HG03520 (cell line): ENCODE results near the gene OS9.
"Not testable (repeated sequence)": the region's sequence is repeated elsewhere in the genome, so short reads cannot be mapped to it uniquely, and the experiment has no call there.

ENCODE experiments used
- ATAC-seq: cut with Tn5 transposase; IDR thresholded peaks from one replicate; pipeline ENCODE4 v1.9.1; 2021; ENCODE audit warnings: mild to moderate bottlenecking, moderate library complexity; ENCODE audit not compliant: unreplicated experiment

The OS9 gene

GRCh38 chr12:57721846-57722608 lies 28.1 kb downstream of the OS9 start:
- ATAC-seq, result not testable (repeated sequence)

GRCh38 chr12:57722716-57723629 lies 29.0 kb downstream of the OS9 start:
- no peak for ATAC-seq

- no peak for ATAC-seq
Observed at GRCh38 chr12:57723630-57723962, 29.7 kb downstream of the OS9 start.

GRCh38 chr12:57724003-57724935 lies 30.3 kb downstream of the OS9 start:
- no peak for ATAC-seq

GRCh38 chr12:57724936-57725740 lies 31.2 kb downstream of the OS9 start:
- no peak for ATAC-seq

- ATAC-seq, result no peak
Observed at GRCh38 chr12:57725851-57726150, 31.9 kb downstream of the OS9 start.

- no peak for ATAC-seq
Observed at GRCh38 chr12:57726151-57726883, 32.4 kb downstream of the OS9 start.

GRCh38 chr12:57726884-57727757 lies 33.2 kb downstream of the OS9 start:
- no peak for ATAC-seq

GRCh38 chr12:57727758-57728395 lies 33.9 kb downstream of the OS9 start:
- ATAC-seq, result no peak

- ATAC-seq, result no peak
Observed at GRCh38 chr12:57729321-57729844, 35.5 kb downstream of the OS9 start.

- ATAC-seq, result no peak
Observed at GRCh38 chr12:57730336-57731067, 36.6 kb downstream of the OS9 start.

GRCh38 chr12:57731411-57732080 lies 37.6 kb downstream of the OS9 start:
- no peak for ATAC-seq

GRCh38 chr12:57732270-57732669 lies 38.3 kb downstream of the OS9 start:
- ATAC-seq, result no peak

GRCh38 chr12:57732726-57733593 lies 39.0 kb downstream of the OS9 start:
- ATAC-seq, result no peak

GRCh38 chr12:57733928-57734327 lies 40.0 kb downstream of the OS9 start:
- no peak for ATAC-seq

GRCh38 chr12:57734591-57734990 lies 40.7 kb downstream of the OS9 start:
- ATAC-seq, result no peak
